IMR-90 (cell line): ENCODE results near the gene PCBP4. TPM values are rescaled to one million over a fixed set of nuclear protein-coding genes. Genes with fewer than 3 reads are reported as not detected.
"Not testable (repeated sequence)": the region's sequence is repeated elsewhere in the genome, so short reads cannot be mapped to it uniquely, and the experiment has no call there.

Experiments used
- ATAC-seq: fragments of 200-7000 bp; cut with Tn5 transposase; 2 replicates; pipeline ENCODE4 v1.9.1; 2020; ENCODE audit warnings: low read depth, mild to moderate bottlenecking, moderate library complexity
- BruUV-seq: library from RNA; stranded (reverse); fragments of 400-500 nt; replicated peaks from 2 replicates; lab custom pipeline; 2021; lab: Mats Ljungman, UMichigan
- CTCF ChIA-PET: fragments of 300-600 bp; formaldehyde crosslinking; extraction: SDS; loops from one replicate; lab custom pipeline; 2021; ENCODE audit warnings: antibody characterized with exemption; lab: Yijun Ruan, JAX
- POLR2A ChIA-PET: fragments of 300-600 bp; sonication (Branson Sonifier 250); formaldehyde crosslinking; loops from one replicate; lab custom pipeline; 2022; ENCODE audit warnings: antibody characterized with exemption; ENCODE audit not compliant: unreplicated experiment; lab: Charles Lee
- DNase-seq: peaks from one replicate; pipeline ENCODE4 v3.0.0; 2013
- H2AFZ ChIP-seq: replicated peaks from 2 replicates; pipeline ENCODE3; 2013; ENCODE audit warnings: low read length, mild to moderate bottlenecking; ENCODE audit not compliant: poor library complexity
- H2AK5ac ChIP-seq: 2 replicates; pipeline ENCODE4 v1.6.1; 2013; ENCODE audit warnings: low read depth, low read length, inconsistent platforms
- H2AK9ac ChIP-seq: replicated peaks from 2 replicates; pipeline ENCODE3; 2013; ENCODE audit warnings: mild to moderate bottlenecking, low read depth, low read length, moderate library complexity; ENCODE audit not compliant: poor library complexity
- H2BK120ac ChIP-seq: 2 replicates; pipeline ENCODE4 v1.6.1; 2013; ENCODE audit warnings: low read depth, low read length, inconsistent platforms
- H2BK15ac ChIP-seq: 3 replicates; pipeline ENCODE4 v1.6.1; 2013; ENCODE audit warnings: low read depth, low read length, inconsistent platforms
- H2BK20ac ChIP-seq: 2 replicates; pipeline ENCODE4 v1.6.1; 2013; ENCODE audit warnings: low read depth, mild to moderate bottlenecking, inconsistent platforms, low read length, moderate library complexity
- H2BK5ac ChIP-seq: 2 replicates; pipeline ENCODE4 v1.6.1; 2013; ENCODE audit warnings: mild to moderate bottlenecking, low read depth, low read length, inconsistent platforms; ENCODE audit not compliant: poor library complexity, severe bottlenecking
- H3K14ac ChIP-seq: replicated peaks from 2 replicates; pipeline ENCODE4 v1.6.1; 2013; ENCODE audit warnings: low read depth, low read length, inconsistent platforms
- H3K18ac ChIP-seq: 2 replicates; pipeline ENCODE4 v1.6.1; 2013; ENCODE audit warnings: low read depth, low read length, control low read depth
- H3K23ac ChIP-seq: 2 replicates; pipeline ENCODE4 v1.6.1; 2013; ENCODE audit warnings: low read depth, low read length, inconsistent platforms
- H3K27ac ChIP-seq: 2 replicates; pipeline ENCODE4 v1.5.1; 2013; ENCODE audit warnings: mild to moderate bottlenecking, control low read depth, low read length; ENCODE audit not compliant: insufficient read depth
- H3K27me3 ChIP-seq: 2 replicates; pipeline ENCODE4 v1.6.1; 2013; ENCODE audit warnings: low read length; ENCODE audit not compliant: control insufficient read depth, insufficient read depth
- H3K36me3 ChIP-seq: 2 replicates; pipeline ENCODE4 v1.6.1; 2013; ENCODE audit warnings: low read length, mixed read lengths; ENCODE audit not compliant: control insufficient read depth, insufficient read depth
- H3K4ac ChIP-seq: 2 replicates; pipeline ENCODE4 v1.6.1; 2013; ENCODE audit warnings: low read depth, low read length, inconsistent platforms
- H3K4me1 ChIP-seq: 2 replicates; pipeline ENCODE4 v1.6.1; 2013; ENCODE audit warnings: low read length, mixed read lengths; ENCODE audit not compliant: control insufficient read depth, insufficient read depth
- H3K4me2 ChIP-seq: 2 replicates; pipeline ENCODE4 v1.6.1; 2013; ENCODE audit warnings: low read depth, mild to moderate bottlenecking, control low read depth, low read length, moderate library complexity
- H3K4me3 ChIP-seq: 2 replicates; pipeline ENCODE4 v1.5.1; 2013; ENCODE audit warnings: low read depth, mild to moderate bottlenecking, control low read depth, low read length, moderate library complexity; ENCODE audit not compliant: insufficient read depth
- H3K56ac ChIP-seq: 2 replicates; pipeline ENCODE4 v1.6.1; 2013; ENCODE audit warnings: low read length, inconsistent platforms; ENCODE audit not compliant: insufficient read depth; ENCODE audit errors: extremely low read depth
- H3K79me1 ChIP-seq, 2 experiments: 2 replicates each; pipeline ENCODE4 v1.6.1; 2013; ENCODE audit warnings: low read length in 2 of 2, inconsistent platforms in 1 of 2, low read depth in 1 of 2
- H3K9ac ChIP-seq: 2 replicates; pipeline ENCODE4 v1.6.1; 2013; ENCODE audit warnings: low read depth, low read length, control low read depth
- H3K9me1 ChIP-seq: 2 replicates; pipeline ENCODE4 v1.6.1; 2013; ENCODE audit warnings: low read length, inconsistent platforms; ENCODE audit not compliant: insufficient read depth
- H3K9me3 ChIP-seq: 2 replicates; pipeline ENCODE4 v1.6.1; 2013; ENCODE audit warnings: low read length; ENCODE audit not compliant: control insufficient read depth, insufficient read depth
- H4K20me1 ChIP-seq: 2 replicates; pipeline ENCODE4 v1.6.1; 2013; ENCODE audit warnings: low read length, inconsistent platforms; ENCODE audit not compliant: insufficient read depth
- H4K5ac ChIP-seq: 2 replicates; pipeline ENCODE4 v1.6.1; 2013; ENCODE audit warnings: mild to moderate bottlenecking, low read depth, low read length, control low read depth
- H4K8ac ChIP-seq, 2 experiments: 2 replicates each; pipeline ENCODE4 v1.6.1; 2013; ENCODE audit warnings: low read depth in 2 of 2, low read length in 2 of 2, control low read depth in 1 of 2, inconsistent platforms in 1 of 2
- H4K91ac ChIP-seq: 2 replicates; pipeline ENCODE4 v1.6.1; 2013; ENCODE audit warnings: low read depth, low read length, inconsistent platforms; ENCODE audit not compliant: insufficient read depth
- WGBS, 2 experiments: methylation state at CpG; one replicate each; pipeline versions ENCODE4 v1.1.5 to v1.1.7; 2013; ENCODE audit warnings: missing lambda C conversion rate in 2 of 2; ENCODE audit not compliant: insufficient read length in 1 of 2; ENCODE audit errors: extremely low coverage in 2 of 2; 5-methylcytosine and 5-hydroxymethylcytosine counted together
- dilution Hi-C: fragments of 300-500 bp; cut with HindIII; formaldehyde crosslinking; loops from one replicate; pipeline ENCODE4 v1.14.3; 2018; ENCODE audit warnings: low sequenced_read_pairs; ENCODE audit not compliant: unreplicated experiment
- in situ Hi-C: fragments of 300-500 bp; cut with MboI; formaldehyde crosslinking; loops from 3 replicates; pipeline ENCODE4 v1.14.3; 2019; ENCODE audit warnings: low sequenced_read_pairs, inconsistent platforms, mixed read lengths
- intact Hi-C: fragments of 100-400 bp; cut with micrococcal nuclease; formaldehyde crosslinking; loops from 2 replicates; pipeline ENCODE4 v1.10.0; 2022
- polyA plus RNA-seq, 3 experiments: library from polyadenylated mRNA; depleted of rRNA; stranded (reverse); fragments of >200 nt; gene quantifications; 2 replicates each; pipeline ENCODE4 v1.2.3, GENCODE V29; 2012; ENCODE audit warnings: low replicate concordance in 1 of 3
- total RNA-seq: library from RNA; depleted of rRNA; stranded (reverse); fragments of >200 nt; gene quantifications from 2 replicates; pipeline ENCODE4 v1.2.3, GENCODE V29; 2012

Gene PCBP4
- total and polyA plus RNA-seq, 2 of the 4 experiments (the other 2 are of a cell fraction) = 70.8 to 110 TPM

DNA sequence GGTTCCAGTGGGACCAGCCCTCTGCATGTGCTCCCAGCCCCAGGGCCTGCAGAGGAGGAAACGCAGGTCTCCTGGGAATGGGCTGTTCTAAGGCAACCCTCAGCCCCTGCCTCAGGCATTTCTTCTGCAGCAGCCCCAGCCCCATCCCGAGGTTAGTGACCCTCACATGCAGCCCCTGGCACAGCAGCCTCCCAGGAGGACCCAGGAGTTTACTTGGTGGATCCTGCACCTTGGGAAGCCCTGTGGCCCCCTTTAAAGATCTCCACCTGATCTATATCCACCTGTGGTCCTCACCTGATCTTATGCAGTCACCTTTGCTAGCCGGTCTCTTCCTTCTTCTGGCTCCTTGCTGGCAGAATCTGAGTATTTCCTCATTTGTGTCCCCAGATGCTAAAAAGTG is 38.3 kb downstream of the PCBP4 start:
- H3K56ac ChIP-seq, H3K4me2 ChIP-seq, H2AK5ac ChIP-seq, H3K9me1 ChIP-seq, H3K4ac ChIP-seq, BruUV-seq, dilution Hi-C loops, H4K91ac ChIP-seq, H3K9me3 ChIP-seq, H2BK5ac ChIP-seq, H3K23ac ChIP-seq, ATAC-seq, H4K20me1 ChIP-seq, H2BK20ac ChIP-seq, H3K14ac ChIP-seq, H4K8ac ChIP-seq, H3K27ac ChIP-seq, H2BK120ac ChIP-seq, DNase-seq, H3K18ac ChIP-seq, H3K4me1 ChIP-seq, H3K4me3 ChIP-seq, H4K5ac ChIP-seq, H2BK15ac ChIP-seq, CTCF ChIA-PET, H2AK9ac ChIP-seq, H3K79me1 ChIP-seq, H3K27me3 ChIP-seq, POLR2A ChIA-PET, H3K9ac ChIP-seq, H2AFZ ChIP-seq: not testable (repeated sequence)
- intact Hi-C loops (loop anchor here (10.0 kb wide), 1 partner anchor 594 kb away; no protein-coding TSS in a partner anchor), in situ Hi-C loops (loop anchor here (25.0 kb wide), 1 partner anchor 542 kb away; the partner anchor contains the start of genes MANF and RBM15B)
- WGBS, 2 experiments = 67% methylated on average over 1 of the region's 3 CpGs; no CpG with 5 or more reads in 1 of the 2 experiments
- H3K36me3 ChIP-seq = peaks cover 19% of the 10 kb centered on the region
